Activated T-cell treated with anti-CD3 and anti-CD28 coated beads, Interleukin-2, amount 50 U/mL, for 24 hours (primary cell): Measurements from ENCODE around the gene UBE2N.
A peak's percentile ranks its signal among the peaks of the same experiment; 100 is the strongest.
"Not testable (repeated sequence)": the region's sequence is repeated elsewhere in the genome, so short reads cannot be mapped to it uniquely, and the experiment has no call there.

Source experiments
- DNase-seq: peaks from one replicate; pipeline ENCODE4 v3.0.0-alpha.2; 2020
- H3K27ac Mint-ChIP-seq: 2 replicates; pipeline ENCODE4 v1.8.0; 2020; ENCODE audit warnings: mild to moderate bottlenecking, mixed read lengths
- H3K27me3 Mint-ChIP-seq: 2 replicates; pipeline ENCODE4 v1.8.0; 2020; ENCODE audit warnings: mixed read lengths
- H3K36me3 Mint-ChIP-seq: 2 replicates; pipeline ENCODE4 v1.8.0; 2020; ENCODE audit warnings: low read depth, mixed read lengths
- H3K4me1 Mint-ChIP-seq: 2 replicates; pipeline ENCODE4 v1.8.0; 2020; ENCODE audit warnings: low read depth, mixed read lengths
- H3K4me3 Mint-ChIP-seq: 2 replicates; pipeline ENCODE4 v1.8.0; 2020; ENCODE audit warnings: mild to moderate bottlenecking, moderate library complexity, mixed read lengths
- H3K9me3 Mint-ChIP-seq: 2 replicates; pipeline ENCODE4 v1.8.0; 2020; ENCODE audit warnings: mixed read lengths

The UBE2N gene

DNA sequence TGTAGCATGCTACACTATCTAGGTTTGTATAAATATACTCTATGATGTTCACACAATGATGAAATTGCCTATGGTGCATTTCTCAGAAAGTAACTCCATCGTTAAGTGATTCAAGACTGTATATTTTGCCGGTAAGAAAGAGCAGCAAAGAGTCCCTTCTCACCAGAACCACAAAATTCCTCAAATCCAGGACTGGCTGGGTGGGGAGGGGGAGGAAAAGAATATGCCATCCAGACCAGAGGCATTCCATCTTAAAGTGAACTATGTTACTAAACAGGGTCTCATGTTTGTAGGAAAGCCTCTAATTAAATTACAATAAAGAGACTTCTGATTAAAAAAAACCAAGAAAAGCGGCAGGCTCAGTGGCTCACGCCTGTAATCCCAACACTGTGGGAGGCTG, 11.5 kb downstream of the UBE2N start:
- DNase-seq: no peak
- Mint-ChIP-seq H3K4me3 (no peak overlapping the region), H3K9me3 (no peaks in the 10 kb centered on the region), H3K36me3 (peaks cover 40% of the 10 kb centered on the region), H3K4me1 (peaks cover 84% of the 10 kb centered on the region), H3K27ac (no peak overlapping the region), H3K27me3 (no peaks in the 10 kb centered on the region)

DNA sequence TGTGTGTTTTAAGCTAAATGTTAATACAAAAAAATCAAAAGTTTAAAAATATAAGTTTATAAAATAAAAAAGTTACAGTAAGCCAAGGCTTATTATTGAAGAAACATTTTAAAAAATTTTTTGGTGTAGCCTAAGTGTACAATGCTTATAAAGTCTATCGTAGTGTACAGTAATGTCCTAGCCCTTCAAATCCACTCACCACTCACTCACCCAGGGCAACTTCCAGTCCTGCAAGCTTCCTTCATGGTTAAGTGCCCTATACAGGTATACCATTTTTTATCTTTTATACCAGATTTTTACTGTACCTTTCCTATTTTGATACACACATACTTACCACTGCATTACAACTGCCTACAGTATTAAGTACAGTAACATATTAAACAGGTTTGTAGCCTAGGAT, 11.9 kb downstream of the UBE2N start:
- no peak for DNase-seq
- peaks cover 84% of the 10 kb centered on the region for H3K4me1 Mint-ChIP-seq
- no peaks in the 10 kb centered on the region for H3K27me3 Mint-ChIP-seq
- H3K4me3 Mint-ChIP-seq: no peak overlapping the region
- peak overlapping the region; percentile 26 for H3K27ac Mint-ChIP-seq
- peaks cover 40% of the 10 kb centered on the region for H3K36me3 Mint-ChIP-seq
- no peaks in the 10 kb centered on the region for H3K9me3 Mint-ChIP-seq

DNA sequence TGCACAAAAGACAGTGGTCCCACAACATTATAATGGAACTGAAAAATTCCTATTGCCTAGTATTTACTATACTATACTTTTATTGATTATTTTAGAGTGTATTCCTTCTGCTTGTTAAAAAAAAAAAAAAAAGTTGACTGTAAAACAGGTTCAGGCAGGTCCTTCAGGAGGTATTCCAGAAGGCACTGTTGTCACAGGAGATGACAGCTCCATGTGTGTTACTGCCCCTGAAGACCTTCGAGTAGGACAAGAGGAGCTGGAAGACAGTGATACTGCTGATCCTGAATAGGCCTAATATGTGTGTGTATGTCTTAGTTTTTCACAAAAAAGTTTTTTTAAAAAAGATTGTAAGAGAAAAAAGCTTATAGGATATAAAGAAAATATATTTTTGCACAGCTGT, 12.3 kb downstream of the UBE2N start:
- no peak for DNase-seq
- Mint-ChIP-seq H3K36me3 (peaks cover 41% of the 10 kb centered on the region), H3K27me3 (no peaks in the 10 kb centered on the region), H3K4me1 (peaks cover 86% of the 10 kb centered on the region), H3K27ac (no peak overlapping the region), H3K4me3 (no peak overlapping the region), H3K9me3 (no peaks in the 10 kb centered on the region)

DNA sequence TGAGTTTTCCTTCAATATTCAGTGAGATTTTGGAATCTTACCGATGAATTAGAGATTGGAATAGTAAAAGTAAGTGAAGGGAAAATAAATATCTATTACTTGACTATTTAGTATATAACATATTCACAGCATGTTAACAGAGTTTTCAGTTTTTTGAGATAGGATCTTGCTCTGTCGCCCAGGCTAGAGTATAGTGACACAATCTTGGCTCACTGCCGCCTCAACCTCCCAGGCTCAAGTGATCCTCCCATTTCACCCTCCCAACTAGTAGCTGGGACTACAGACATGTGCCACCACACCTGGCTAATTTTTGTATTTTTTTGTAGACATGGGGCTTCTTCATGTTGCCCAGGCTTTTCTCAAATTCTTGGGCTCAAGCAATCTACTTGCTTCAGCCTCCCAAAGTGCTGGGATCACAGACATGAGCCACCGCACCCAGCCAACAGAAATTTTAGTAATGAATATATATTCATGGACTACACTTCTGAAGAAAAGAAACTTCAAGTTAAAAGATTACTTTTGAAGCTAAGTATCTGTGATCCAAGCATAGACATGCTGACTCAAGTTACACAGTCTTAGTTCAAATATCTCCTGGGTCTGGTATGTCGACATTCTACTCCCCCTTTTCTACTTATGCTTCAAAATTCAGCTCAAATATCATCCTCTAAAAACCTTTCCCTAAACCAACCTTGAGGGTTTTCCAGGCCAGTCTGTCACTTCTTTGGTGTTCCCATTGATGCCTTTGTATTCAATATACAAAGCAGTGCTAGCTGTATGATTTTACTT, 13.8 kb downstream of the UBE2N start:
- no peak overlapping the region for H3K4me3 Mint-ChIP-seq
- no peak for DNase-seq
- peaks cover 85% of the 10 kb centered on the region for H3K4me1 Mint-ChIP-seq
- no peaks in the 10 kb centered on the region for H3K9me3 Mint-ChIP-seq
- H3K36me3 Mint-ChIP-seq: peaks cover 39% of the 10 kb centered on the region
- H3K27ac Mint-ChIP-seq: peak overlapping the region; percentile 58
- no peaks in the 10 kb centered on the region for H3K27me3 Mint-ChIP-seq

DNA sequence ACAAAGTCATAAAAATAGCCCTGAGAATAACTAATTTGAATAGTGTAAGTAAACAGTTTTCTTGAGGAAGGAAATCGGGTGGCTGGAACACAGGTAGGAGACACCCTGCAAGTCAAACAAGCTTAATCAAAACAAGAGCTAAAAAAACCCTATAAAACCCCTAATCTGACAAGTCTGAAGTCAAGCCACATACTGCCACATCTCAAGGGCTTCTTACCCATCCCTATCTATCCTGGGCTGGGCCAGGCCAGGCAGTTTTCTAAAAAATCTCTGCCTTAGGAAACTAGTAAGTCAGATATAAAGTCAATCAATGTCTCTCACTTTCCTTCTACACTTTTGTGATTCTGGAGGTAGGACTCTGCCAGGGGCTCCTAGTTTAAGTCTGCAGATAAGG, 15.3 kb downstream of the UBE2N start:
- no peak for DNase-seq
- Mint-ChIP-seq H3K36me3 (peaks cover 43% of the 10 kb centered on the region), H3K4me3 (peak overlapping the region; percentile 23), H3K27ac (peak overlapping the region; percentile 73), H3K4me1 (peaks cover 89% of the 10 kb centered on the region), H3K9me3 (no peaks in the 10 kb centered on the region), H3K27me3 (no peaks in the 10 kb centered on the region)

DNA sequence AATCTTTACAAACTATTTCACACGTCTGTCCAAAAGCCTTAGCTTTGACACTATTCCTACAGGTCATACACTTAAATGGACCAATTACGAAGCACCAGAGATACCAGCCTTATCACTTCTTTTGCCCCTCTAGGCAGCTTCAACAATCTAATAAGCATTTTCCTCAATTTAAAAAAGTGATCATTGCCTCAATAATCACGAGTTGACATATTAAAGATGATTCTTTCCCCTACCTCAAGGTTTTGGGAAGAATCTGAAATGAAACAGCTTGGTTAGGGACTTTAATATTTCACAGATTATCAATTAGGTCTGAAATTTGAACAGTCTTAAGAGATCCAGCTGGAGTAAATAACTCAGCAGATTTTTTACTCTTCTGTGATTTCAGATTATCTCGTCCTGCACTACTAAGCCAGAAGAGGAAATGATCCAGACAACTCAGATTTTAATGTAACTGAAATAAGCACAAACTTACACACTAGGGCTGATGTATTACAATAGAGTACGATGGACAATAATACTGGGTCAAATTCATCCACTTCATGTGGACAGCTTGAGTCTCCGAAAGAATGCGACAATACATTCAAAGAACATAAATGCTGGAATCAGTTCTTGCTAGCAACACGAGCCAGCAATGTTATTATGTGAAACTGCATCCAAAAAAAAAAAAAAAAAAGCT, 15.9 kb downstream of the UBE2N start:
- Mint-ChIP-seq H3K27me3 (no peaks in the 10 kb centered on the region), H3K4me1 (peaks cover 90% of the 10 kb centered on the region), H3K36me3 (peaks cover 40% of the 10 kb centered on the region), H3K27ac (peak overlapping the region; percentile 73), H3K9me3 (no peaks in the 10 kb centered on the region), H3K4me3 (no peak overlapping the region)
- no peak for DNase-seq

DNA sequence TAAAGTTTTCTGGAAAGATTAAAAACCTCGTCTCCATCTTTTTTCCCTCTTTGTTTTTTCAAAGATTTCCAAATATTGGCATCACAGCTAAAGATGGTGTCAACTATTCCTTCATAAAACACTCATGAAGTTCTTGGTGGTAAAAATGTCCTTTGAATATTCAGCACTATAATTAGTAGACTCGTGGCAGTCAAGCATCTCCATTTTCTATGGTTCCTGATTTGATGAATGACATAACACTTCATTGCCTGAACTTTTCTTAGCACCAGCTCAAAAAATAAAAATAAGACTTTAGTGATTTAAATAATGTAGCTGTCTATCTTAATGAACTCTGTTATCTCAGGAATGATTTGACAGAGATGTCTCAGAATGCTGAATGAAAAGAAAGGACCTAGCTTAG, 19.7 kb downstream of the UBE2N start:
- no peak for DNase-seq
- H3K4me3 Mint-ChIP-seq: no peak overlapping the region
- H3K27ac Mint-ChIP-seq: peak overlapping the region; percentile 88
- no peaks in the 10 kb centered on the region for H3K27me3 Mint-ChIP-seq
- peaks cover 91% of the 10 kb centered on the region for H3K4me1 Mint-ChIP-seq
- peaks cover 30% of the 10 kb centered on the region for H3K36me3 Mint-ChIP-seq
- H3K9me3 Mint-ChIP-seq: no peaks in the 10 kb centered on the region

DNA sequence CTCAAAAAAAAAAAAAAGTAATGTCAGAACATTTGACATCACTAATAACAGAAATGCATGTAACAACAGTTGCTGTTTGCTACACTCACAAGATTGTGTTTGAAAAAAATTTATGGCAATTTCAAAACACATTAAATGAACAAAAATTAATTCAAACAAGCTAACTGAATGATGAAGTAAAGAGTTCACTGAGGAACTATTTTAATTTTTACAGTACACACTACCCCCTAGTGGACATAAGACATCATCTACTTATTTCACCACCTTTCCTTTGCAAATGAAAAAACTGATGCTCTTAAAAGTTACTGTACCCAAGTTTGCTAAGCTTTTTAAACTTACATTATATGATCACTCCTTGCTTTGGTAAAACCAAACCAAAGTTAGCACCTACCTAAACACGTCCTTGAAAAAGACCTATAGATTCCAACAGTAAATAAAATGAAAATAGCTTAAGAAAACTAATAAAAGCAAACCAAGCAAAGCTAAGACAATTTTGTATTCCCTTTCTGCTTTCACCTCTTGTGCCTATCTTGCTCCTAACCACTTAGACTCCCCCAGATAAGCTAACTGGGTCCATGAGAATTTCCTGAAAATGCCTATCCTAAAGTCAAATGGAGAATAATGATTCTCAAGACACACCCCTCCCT, 22.2 kb downstream of the UBE2N start:
- Mint-ChIP-seq H3K9me3 (no peaks in the 10 kb centered on the region), H3K4me1 (peaks cover 91% of the 10 kb centered on the region), H3K36me3 (peaks cover 32% of the 10 kb centered on the region), H3K4me3 (no peak overlapping the region), H3K27ac (peak overlapping the region; percentile 76), H3K27me3 (no peaks in the 10 kb centered on the region)
- no peak for DNase-seq

DNA sequence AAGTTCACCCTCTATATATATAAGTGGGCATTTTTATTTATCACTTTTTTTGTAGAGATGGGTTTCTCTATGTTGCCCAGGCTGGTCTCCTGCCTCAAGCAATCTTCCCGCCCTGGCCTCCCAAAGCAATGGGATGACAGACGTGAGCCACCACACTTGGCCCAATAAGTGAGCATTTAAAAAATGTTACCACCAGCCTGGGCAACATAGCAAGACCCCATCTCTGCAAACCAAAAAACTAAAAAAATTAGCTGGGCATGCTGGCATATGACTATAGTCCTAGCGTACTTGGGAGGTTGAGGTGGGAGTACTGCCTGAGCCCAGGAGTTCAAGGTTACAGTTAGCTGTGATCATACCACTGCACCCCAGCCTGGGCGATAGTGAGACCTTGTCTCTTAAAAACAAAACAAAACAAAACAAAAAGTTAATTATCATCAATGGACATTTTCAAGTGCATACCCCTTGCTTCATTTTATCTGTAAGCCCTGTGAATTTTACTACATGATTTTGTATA, 23.7 kb downstream of the UBE2N start:
- H3K4me1 Mint-ChIP-seq: peaks cover 88% of the 10 kb centered on the region
- peak overlapping the region; percentile 59 for H3K27ac Mint-ChIP-seq
- no peaks in the 10 kb centered on the region for H3K27me3 Mint-ChIP-seq
- DNase-seq: no peak
- H3K36me3 Mint-ChIP-seq: peaks cover 37% of the 10 kb centered on the region
- H3K4me3 Mint-ChIP-seq: no peak overlapping the region
- no peaks in the 10 kb centered on the region for H3K9me3 Mint-ChIP-seq

DNA sequence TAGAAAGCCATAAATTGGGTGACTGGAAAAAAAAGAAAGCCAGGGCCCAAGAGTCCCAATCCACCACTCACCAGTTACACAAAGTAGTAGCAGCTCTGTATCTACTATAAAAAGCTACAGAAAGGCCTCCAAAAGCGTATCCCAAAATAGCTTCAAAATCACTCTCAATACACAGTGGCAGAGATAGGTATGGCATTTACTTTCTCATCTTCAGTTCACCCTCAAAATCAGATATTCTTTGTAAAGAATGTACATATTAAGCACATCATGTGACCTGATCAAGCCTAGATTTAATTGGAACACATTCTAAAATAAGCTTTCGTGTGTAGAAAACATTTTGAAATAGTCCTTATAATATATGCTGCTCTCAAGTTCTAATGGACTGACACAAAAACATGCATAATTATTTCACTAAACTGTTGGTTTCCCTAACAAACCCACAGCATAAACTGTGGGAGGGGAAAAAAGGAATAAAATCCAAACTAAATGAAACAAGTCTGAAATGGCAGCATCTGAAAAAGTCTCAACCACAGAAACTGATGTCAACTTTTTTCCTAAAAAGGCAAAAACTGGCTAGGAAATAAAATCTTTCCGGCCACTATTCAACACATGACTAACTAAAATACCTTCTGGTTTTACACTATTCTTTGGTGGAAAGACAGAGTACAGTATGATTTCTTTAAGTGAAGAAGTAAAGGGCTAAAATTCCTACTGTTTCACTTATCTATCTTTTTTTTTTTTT, 25.9 kb downstream of the UBE2N start:
- no peak for DNase-seq
- H3K4me3 Mint-ChIP-seq: peak overlapping the region; percentile 45
- H3K36me3 Mint-ChIP-seq: peaks cover 38% of the 10 kb centered on the region
- no peaks in the 10 kb centered on the region for H3K9me3 Mint-ChIP-seq
- H3K27me3 Mint-ChIP-seq: no peaks in the 10 kb centered on the region
- H3K27ac Mint-ChIP-seq: peak overlapping the region; percentile 91
- peaks cover 84% of the 10 kb centered on the region for H3K4me1 Mint-ChIP-seq

DNA sequence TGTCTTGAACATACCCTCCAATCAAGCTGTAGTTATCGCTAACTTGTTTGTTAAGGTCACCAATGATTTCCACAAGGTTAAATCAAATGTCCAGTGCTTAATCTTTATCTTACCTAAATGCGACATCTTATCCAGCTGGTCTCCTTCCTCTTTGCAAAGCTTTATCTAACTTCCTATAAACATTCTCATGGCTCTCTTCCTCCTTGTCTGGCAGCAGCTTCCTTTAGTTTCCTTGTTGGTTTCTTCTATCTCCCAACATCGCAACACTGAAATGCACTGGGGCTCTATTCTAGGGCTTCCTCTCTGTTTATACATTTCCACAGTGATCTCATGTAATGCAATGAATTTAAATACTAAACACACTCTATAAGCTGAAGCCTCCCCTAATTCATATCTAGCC, 28.7 kb downstream of the UBE2N start:
- H3K27ac Mint-ChIP-seq: peak overlapping the region; percentile 78
- H3K9me3 Mint-ChIP-seq: no peaks in the 10 kb centered on the region
- no peaks in the 10 kb centered on the region for H3K27me3 Mint-ChIP-seq
- peaks cover 62% of the 10 kb centered on the region for H3K36me3 Mint-ChIP-seq
- no peak for DNase-seq
- peaks cover 84% of the 10 kb centered on the region for H3K4me1 Mint-ChIP-seq
- H3K4me3 Mint-ChIP-seq: no peak overlapping the region

DNA sequence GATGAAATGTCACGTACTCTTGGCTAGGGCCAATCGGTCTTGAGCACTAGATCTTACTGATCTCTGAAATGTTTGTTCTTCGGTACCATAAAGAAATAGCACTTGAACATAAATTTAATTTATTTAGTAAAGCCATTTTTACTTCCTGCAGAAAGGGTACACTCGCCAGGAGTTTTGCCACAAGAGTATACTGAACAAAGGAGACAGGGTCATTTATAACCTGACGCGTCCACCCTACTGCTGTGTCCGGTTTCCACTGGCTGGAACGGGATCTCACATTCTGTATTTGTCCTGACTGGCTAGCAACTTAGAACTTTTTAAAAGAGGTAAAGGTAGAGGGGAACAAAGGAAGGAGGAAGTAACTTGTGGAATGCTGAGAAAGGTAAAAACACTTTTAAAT, 29.4 kb downstream of the UBE2N start:
- peaks cover 69% of the 10 kb centered on the region for H3K36me3 Mint-ChIP-seq
- not testable (repeated sequence) for H3K27me3 Mint-ChIP-seq, H3K9me3 Mint-ChIP-seq, H3K4me3 Mint-ChIP-seq, DNase-seq
- peaks cover 87% of the 10 kb centered on the region for H3K4me1 Mint-ChIP-seq
- peak overlapping the region; percentile 85 for H3K27ac Mint-ChIP-seq

DNA sequence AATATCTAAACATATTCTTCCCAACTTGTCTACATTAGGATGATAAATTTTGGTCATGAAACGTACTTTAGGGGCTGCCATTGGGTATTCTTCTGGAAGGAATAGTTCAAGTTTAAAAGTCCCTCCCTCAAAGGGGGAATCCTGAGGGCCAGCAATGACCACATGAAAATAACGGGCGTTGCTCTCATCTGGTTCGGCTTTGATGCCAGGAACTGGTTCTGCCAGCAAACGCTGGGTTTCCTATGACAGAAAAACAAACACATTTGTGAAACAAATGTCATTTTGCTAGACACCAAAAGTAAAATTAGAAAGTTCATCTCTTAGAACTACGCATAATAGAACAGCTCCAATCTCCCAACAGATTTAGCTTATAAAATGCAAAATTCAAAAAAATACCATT, 30.7 kb downstream of the UBE2N start:
- DNase-seq: not testable (repeated sequence)

More for the DNA sequence above, 30.7 kb downstream of the UBE2N start:
- H3K9me3 Mint-ChIP-seq, H3K4me3 Mint-ChIP-seq, H3K27me3 Mint-ChIP-seq: not testable (repeated sequence)
- H3K36me3 Mint-ChIP-seq: peaks cover 81% of the 10 kb centered on the region
- H3K27ac Mint-ChIP-seq: peak overlapping the region; percentile 69
- H3K4me1 Mint-ChIP-seq: peaks cover 77% of the 10 kb centered on the region
